ENCODE measurements around the gene NME2.
"Not testable (repeated sequence)": the region's sequence is repeated elsewhere in the genome, so short reads cannot be mapped to it uniquely, and the experiment has no call there.

Gene NME2

GRCh38 chr17:51120357-51120738, 45.9 kb upstream of the NME2 start:
- H3K36me3 ChIP-seq (ENCODE audit: insufficient read depth, low read length) = peaks cover 12% of the 10 kb centered on the region
- no peaks in the 10 kb centered on the region for H3K27me3 ChIP-seq (ENCODE audit: insufficient read depth, low read length, poor library complexity)
- peak overlapping the region; percentile 90 to 100 for H3K4me3 ChIP-seq (ENCODE audit: low read depth in 1 of 2, low read length in 2 of 2)
- H3K4me1 ChIP-seq (ENCODE audit: insufficient read depth, low read length) = peaks cover 30% of the 10 kb centered on the region
- peaks cover 56% of the 10 kb centered on the region for H3K79me2 ChIP-seq (ENCODE audit: insufficient read depth, low read length)
- peaks cover 32% of the 10 kb centered on the region for H4K20me1 ChIP-seq (ENCODE audit: insufficient read depth, low read length)
- TF ChIP-seq EZH2 (IDR thresholded peaks at IDR 0.05; ENCODE audit: borderline replicate concordance, low read depth, low read length, severe bottlenecking) = no peak
- peak; percentile 23 for TF ChIP-seq CTCF (IDR thresholded peaks at IDR 0.05; ENCODE audit: borderline replicate concordance, extremely low read depth, low read length, poor library complexity, severe bottlenecking)
- ATAC-seq (ENCODE audit: insufficient read depth, low read depth) = peak; percentile 71
- peak overlapping the region; percentile 82 for H2AFZ ChIP-seq (ENCODE audit: low read depth, low read length)
- peak; percentile 50 for DNase-seq
- H3K9me3 ChIP-seq (ENCODE audit: insufficient read depth, low read length, severe bottlenecking) = no peaks in the 10 kb centered on the region
- H3K4me2 ChIP-seq (ENCODE audit: insufficient read depth, low read length) = peak overlapping the region; percentile 92
- peak overlapping the region; percentile 86 for H3K9ac ChIP-seq (ENCODE audit: low read depth, low read length)
- H3K27ac ChIP-seq (ENCODE audit: low read length) = peak overlapping the region; percentile 89

- Histone ChIP-seq H3K27ac (ENCODE audit: low read length) (peak within 1 kb of the TSS; percentile 96), H2AFZ (ENCODE audit: low read depth, low read length) (peak within 1 kb of the TSS; percentile 100), H4K20me1 (ENCODE audit: insufficient read depth, low read length) (peaks cover 31% of the 10 kb centered on the region), H3K4me2 (ENCODE audit: insufficient read depth, low read length) (peak within 1 kb of the TSS; percentile 92), H3K9ac (ENCODE audit: low read depth, low read length) (peak within 1 kb of the TSS; percentile 86), H3K4me1 (ENCODE audit: insufficient read depth, low read length) (peaks cover 30% of the 10 kb centered on the region), H3K9me3 (ENCODE audit: insufficient read depth, low read length, severe bottlenecking) (no peaks in the 10 kb centered on the region), H3K36me3 (ENCODE audit: insufficient read depth, low read length) (peaks cover 12% of the 10 kb centered on the region), H3K4me3 (ENCODE audit: low read depth in 1 of 2, low read length in 2 of 2) (peak within 1 kb of the TSS; percentile 90 to 100), H3K79me2 (ENCODE audit: insufficient read depth, low read length) (peaks cover 50% of the 10 kb centered on the region), H3K27me3 (ENCODE audit: insufficient read depth, low read length, poor library complexity) (no peaks in the 10 kb centered on the region)
- ATAC-seq (ENCODE audit: insufficient read depth, low read depth) (peak; percentile 79), DNase-seq (peak; percentile 93)
- TF ChIP-seq CTCF (IDR thresholded peaks at IDR 0.05; ENCODE audit: borderline replicate concordance, extremely low read depth, low read length, poor library complexity, severe bottlenecking) = no peak
- no peak for TF ChIP-seq EZH2 (IDR thresholded peaks at IDR 0.05; ENCODE audit: borderline replicate concordance, low read depth, low read length, severe bottlenecking)
Measured at GRCh38 chr17:51120739-51121619, 45.2 kb upstream of the NME2 start, which contains the start of gene SPAG9. TSS of gene SPAG9 (minus strand) at chr17:51120868. CDS start at chr17:51120656, 212 bp downstream.

- H3K4me3 ChIP-seq (ENCODE audit: low read depth in 1 of 2, low read length in 2 of 2) = peak overlapping the region; percentile 77 to 100
- peaks cover 23% of the 10 kb centered on the region for H4K20me1 ChIP-seq (ENCODE audit: insufficient read depth, low read length)
- no peaks in the 10 kb centered on the region for H3K27me3 ChIP-seq (ENCODE audit: insufficient read depth, low read length, poor library complexity)
- H3K9me3 ChIP-seq (ENCODE audit: insufficient read depth, low read length, severe bottlenecking) = no peaks in the 10 kb centered on the region
- peak overlapping the region; percentile 96 for H3K27ac ChIP-seq (ENCODE audit: low read length)
- peak overlapping the region; percentile 90 for H3K4me2 ChIP-seq (ENCODE audit: insufficient read depth, low read length)
- peak overlapping the region; percentile 100 for H2AFZ ChIP-seq (ENCODE audit: low read depth, low read length)
- ATAC-seq (ENCODE audit: insufficient read depth, low read depth) (no peak), DNase-seq (no peak)
- peaks cover 10% of the 10 kb centered on the region for H3K36me3 ChIP-seq (ENCODE audit: insufficient read depth, low read length)
- peaks cover 41% of the 10 kb centered on the region for H3K79me2 ChIP-seq (ENCODE audit: insufficient read depth, low read length)
- peaks cover 30% of the 10 kb centered on the region for H3K4me1 ChIP-seq (ENCODE audit: insufficient read depth, low read length)
- peak overlapping the region; percentile 81 for H3K9ac ChIP-seq (ENCODE audit: low read depth, low read length)
- no peak for TF ChIP-seq CTCF (IDR thresholded peaks at IDR 0.05; ENCODE audit: borderline replicate concordance, extremely low read depth, low read length, poor library complexity, severe bottlenecking)
- no peak for TF ChIP-seq EZH2 (IDR thresholded peaks at IDR 0.05; ENCODE audit: borderline replicate concordance, low read depth, low read length, severe bottlenecking)
Measured at GRCh38 chr17:51121620-51122472, 44.4 kb upstream of the NME2 start.

GRCh38 chr17:51122473-51123115, 43.6 kb upstream of the NME2 start:
- H3K4me3 ChIP-seq (ENCODE audit: low read depth in 1 of 2, low read length in 2 of 2); H3K9ac ChIP-seq (ENCODE audit: low read depth, low read length); DNase-seq; H3K27me3 ChIP-seq (ENCODE audit: insufficient read depth, low read length, poor library complexity); H3K4me2 ChIP-seq (ENCODE audit: insufficient read depth, low read length); ATAC-seq (ENCODE audit: insufficient read depth, low read depth); H3K36me3 ChIP-seq (ENCODE audit: insufficient read depth, low read length); H3K9me3 ChIP-seq (ENCODE audit: insufficient read depth, low read length, severe bottlenecking); H3K27ac ChIP-seq (ENCODE audit: low read length): not testable (repeated sequence)
- peaks cover 30% of the 10 kb centered on the region for H3K4me1 ChIP-seq (ENCODE audit: insufficient read depth, low read length)
- H2AFZ ChIP-seq (ENCODE audit: low read depth, low read length) = peak overlapping the region; percentile 100; the same call in 1 of the 2 replicates
- peaks cover 18% of the 10 kb centered on the region for H4K20me1 ChIP-seq (ENCODE audit: insufficient read depth, low read length)
- H3K79me2 ChIP-seq (ENCODE audit: insufficient read depth, low read length) = peaks cover 34% of the 10 kb centered on the region

Data from DND-41 (cell line).